ENCODE results near the gene SPATS2L.

SPATS2L gene

GRCh38 chr2:200515155-200515554 lies 208.7 kb downstream of the SPATS2L start:
- TF ChIP-seq, protein P1, sequence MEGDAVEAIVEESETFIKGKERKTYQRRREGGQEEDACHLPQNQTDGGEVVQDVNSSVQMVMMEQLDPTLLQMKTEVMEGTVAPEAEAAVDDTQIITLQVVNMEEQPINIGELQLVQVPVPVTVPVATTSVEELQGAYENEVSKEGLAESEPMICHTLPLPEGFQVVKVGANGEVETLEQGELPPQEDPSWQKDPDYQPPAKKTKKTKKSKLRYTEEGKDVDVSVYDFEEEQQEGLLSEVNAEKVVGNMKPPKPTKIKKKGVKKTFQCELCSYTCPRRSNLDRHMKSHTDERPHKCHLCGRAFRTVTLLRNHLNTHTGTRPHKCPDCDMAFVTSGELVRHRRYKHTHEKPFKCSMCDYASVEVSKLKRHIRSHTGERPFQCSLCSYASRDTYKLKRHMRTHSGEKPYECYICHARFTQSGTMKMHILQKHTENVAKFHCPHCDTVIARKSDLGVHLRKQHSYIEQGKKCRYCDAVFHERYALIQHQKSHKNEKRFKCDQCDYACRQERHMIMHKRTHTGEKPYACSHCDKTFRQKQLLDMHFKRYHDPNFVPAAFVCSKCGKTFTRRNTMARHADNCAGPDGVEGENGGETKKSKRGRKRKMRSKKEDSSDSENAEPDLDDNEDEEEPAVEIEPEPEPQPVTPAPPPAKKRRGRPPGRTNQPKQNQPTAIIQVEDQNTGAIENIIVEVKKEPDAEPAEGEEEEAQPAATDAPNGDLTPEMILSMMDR (IDR thresholded peaks at IDR 0.05; ENCODE audit: low read depth, low read length), result no peak
- peaks cover 21% of the 10 kb centered on the region for H3K27me3 ChIP-seq
- H3K4me1 ChIP-seq, result no peaks in the 10 kb centered on the region
- H3K9me3 ChIP-seq, result no peaks in the 10 kb centered on the region
- H3K4me3 ChIP-seq (ENCODE audit: low read depth, low read length), result no peak overlapping the region
- no peaks in the 10 kb centered on the region for H3K36me3 ChIP-seq
- no peak for DNase-seq

- Histone ChIP-seq H3K36me3 (no peaks in the 10 kb centered on the region), H3K9me3 (no peaks in the 10 kb centered on the region), H3K27me3 (no peaks in the 10 kb centered on the region), H3K4me3 (ENCODE audit: low read depth, low read length) (no peak overlapping the region), H3K4me1 (peaks cover 6% of the 10 kb centered on the region; the same call in 1 of the 2 replicates)
- no peak for DNase-seq
- TF ChIP-seq, protein P1 (IDR thresholded peaks at IDR 0.05; ENCODE audit: low read depth, low read length), result no peak
Measured at GRCh38 chr2:200523158-200523557, 216.7 kb downstream of the SPATS2L start.

DNA sequence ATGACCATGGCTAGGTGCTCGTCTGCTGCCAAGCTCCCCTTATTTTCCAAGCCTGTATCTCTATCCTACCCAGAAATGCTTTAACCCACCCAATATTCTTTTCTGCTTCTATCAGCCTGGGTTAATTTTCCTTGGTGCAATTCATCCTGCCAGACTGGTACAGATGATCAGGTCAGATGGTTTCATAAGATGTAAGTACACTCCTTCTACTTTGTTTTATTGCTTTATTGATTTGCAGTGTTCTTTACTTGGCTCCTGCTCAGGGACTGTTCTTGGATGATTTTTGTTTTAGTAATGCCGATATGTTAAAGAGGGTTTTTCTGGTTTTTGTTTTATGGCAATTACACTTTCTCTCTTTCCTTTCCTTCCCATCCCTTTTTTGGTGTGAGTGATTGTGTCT lies 217.1 kb downstream of the SPATS2L start:
- peaks cover 6% of the 10 kb centered on the region; the same call in 1 of the 2 replicates for H3K4me1 ChIP-seq
- no peak overlapping the region for H3K4me3 ChIP-seq (ENCODE audit: low read depth, low read length)
- no peak for DNase-seq
- no peaks in the 10 kb centered on the region for H3K27me3 ChIP-seq
- TF ChIP-seq, protein P1 (IDR thresholded peaks at IDR 0.05; ENCODE audit: low read depth, low read length), result no peak
- H3K36me3 ChIP-seq, result no peaks in the 10 kb centered on the region
- H3K9me3 ChIP-seq, result no peaks in the 10 kb centered on the region

DNA sequence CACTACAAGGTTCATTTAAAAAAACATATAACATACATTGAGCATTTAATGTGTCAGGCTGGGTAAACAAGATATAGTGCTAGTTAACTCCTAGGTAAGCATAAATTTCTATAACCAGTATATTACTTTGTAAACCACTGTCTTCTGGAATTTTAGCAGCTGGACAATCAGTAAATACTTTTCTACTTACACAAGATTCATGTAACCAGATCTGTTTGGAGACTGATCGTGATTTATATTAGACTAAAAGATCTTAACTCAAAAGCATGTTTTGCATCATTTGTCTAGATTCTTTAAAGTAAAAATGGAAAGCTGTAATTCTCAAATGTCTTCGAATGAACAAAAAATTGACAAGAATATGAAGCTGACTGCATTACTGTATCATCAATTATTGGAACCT lies 218.6 kb downstream of the SPATS2L start:
- Histone ChIP-seq H3K4me1 (peaks cover 6% of the 10 kb centered on the region; the same call in 1 of the 2 replicates), H3K27me3 (no peaks in the 10 kb centered on the region), H3K36me3 (no peaks in the 10 kb centered on the region), H3K4me3 (ENCODE audit: low read depth, low read length) (peak overlapping the region; percentile 97), H3K9me3 (no peaks in the 10 kb centered on the region)
- TF ChIP-seq, protein P1 (IDR thresholded peaks at IDR 0.05; ENCODE audit: low read depth, low read length), result no peak
- DNase-seq, result no peak

DNA sequence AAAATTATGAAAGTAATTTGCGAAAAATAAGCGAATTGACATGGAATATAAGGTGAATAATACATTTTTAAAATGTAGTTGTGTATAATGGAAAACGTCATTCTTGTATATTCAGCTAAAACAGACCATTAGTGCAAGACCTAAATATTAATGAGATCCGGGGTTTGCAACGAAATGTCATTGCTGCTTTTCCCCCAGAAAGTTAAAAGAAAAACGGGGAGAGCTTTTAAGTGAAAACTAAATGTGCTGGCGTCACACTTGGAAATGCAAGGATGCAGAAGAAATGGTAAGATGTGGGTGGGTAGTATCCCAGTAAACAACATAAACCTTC lies 219.0 kb downstream of the SPATS2L start:
- no peak for DNase-seq
- TF ChIP-seq, protein P1 (IDR thresholded peaks at IDR 0.05; ENCODE audit: low read depth, low read length), result no peak

GRCh38 chr2:200525882-200526651 lies 219.6 kb downstream of the SPATS2L start, which contains the start of gene SGO2:
Gene SGO2, plus strand, starts transcription at chr2:200526207. Its CDS starts 6,769 bp downstream, at chr2:200532976.
- DNase-seq, result peak; percentile 97
- Histone ChIP-seq H3K4me1 (peaks cover 6% of the 10 kb centered on the region; the same call in 1 of the 2 replicates), H3K36me3 (no peaks in the 10 kb centered on the region), H3K27me3 (no peaks in the 10 kb centered on the region), H3K4me3 (ENCODE audit: low read depth, low read length) (peak within 1 kb of the TSS; percentile 97), H3K9me3 (no peaks in the 10 kb centered on the region)
- TF ChIP-seq, protein P1 (IDR thresholded peaks at IDR 0.05; ENCODE audit: low read depth, low read length), result no peak

More for the DNA sequence above, 219.0 kb downstream of the SPATS2L start:
- Histone ChIP-seq H3K36me3 (no peaks in the 10 kb centered on the region), H3K9me3 (no peaks in the 10 kb centered on the region), H3K4me3 (ENCODE audit: low read depth, low read length) (peak overlapping the region; percentile 97), H3K27me3 (no peaks in the 10 kb centered on the region), H3K4me1 (peaks cover 6% of the 10 kb centered on the region; the same call in 1 of the 2 replicates)

Measured in BE2C (cell line).